Lower lobe of right lung (tissue), 2 donors: ENCODE data around the gene KIF26B. TPM values are rescaled to one million over a fixed set of nuclear protein-coding genes. Genes with fewer than 3 reads are reported as not detected.

Source experiments
- ATAC-seq, 2 donors: fragments of 200-7000 bp; cut with Tn5 transposase; one replicate each; pipeline ENCODE4 v1.9.1; 2020 to 2022; ENCODE audit warnings: mild to moderate bottlenecking in 2 of 2, moderate library complexity in 2 of 2
- DNase-seq: peaks from one replicate; pipeline ENCODE4 v3.0.0-alpha.2; 2020
- H3K27ac ChIP-seq: fragments of 200-600 bp; one replicate; pipeline ENCODE4 v1.8.0; 2022
- H3K27me3 ChIP-seq: fragments of 200-600 bp; one replicate; pipeline ENCODE4 v1.8.0; 2022; ENCODE audit warnings: low read depth
- H3K36me3 ChIP-seq: fragments of 200-600 bp; one replicate; pipeline ENCODE4 v1.8.0; 2022; ENCODE audit warnings: mild to moderate bottlenecking
- H3K4me1 ChIP-seq: fragments of 200-600 bp; one replicate; pipeline ENCODE4 v1.8.0; 2022
- H3K4me3 ChIP-seq: fragments of 200-600 bp; one replicate; pipeline ENCODE4 v1.8.0; 2022; ENCODE audit warnings: mild to moderate bottlenecking
- H3K9me3 ChIP-seq: fragments of 200-600 bp; one replicate; pipeline ENCODE4 v1.8.0; 2022
- CTCF ChIP-seq: fragments of 200-600 bp; IDR thresholded peaks from one replicate; pipeline ENCODE4 v1.8.0; 2022; ENCODE audit warnings: antibody characterized with exemption, mild to moderate bottlenecking
- intact Hi-C: fragments of 100-400 bp; cut with DNase I; formaldehyde crosslinking; loops from one replicate; pipeline ENCODE4 v1.11.0; 2022
- total RNA-seq: library from RNA; stranded (reverse); fragmentation: NEBNext Ultra II Directional; extraction: Animal tissue kit (Norgen Biotek cat#: 25700); gene quantifications from one replicate; pipeline ENCODE4 v1.2.1, GENCODE V29; 2021
- donor health status: DM: no; HTN: yes; CAD: no; lungs with severe emphysema.

Gene KIF26B
- total RNA-seq, 1 donor from 2014 or later: 1.2 TPM

GRCh38 chr1:245678860-245679411, 524.2 kb downstream of the KIF26B start:
- no peaks in the 10 kb centered on the region for H3K27me3 ChIP-seq
- no peak for ATAC-seq
- TF ChIP-seq CTCF: no peak
- no peak for DNase-seq
- H3K9me3 ChIP-seq: no peaks in the 10 kb centered on the region
- no peaks in the 10 kb centered on the region for H3K4me1 ChIP-seq
- H3K36me3 ChIP-seq: no peaks in the 10 kb centered on the region
- intact Hi-C loops: no loop called here
- no peak overlapping the region for H3K4me3 ChIP-seq
- no peak overlapping the region for H3K27ac ChIP-seq

- Histone ChIP-seq H3K27ac (no peak overlapping the region), H3K27me3 (no peaks in the 10 kb centered on the region), H3K9me3 (no peaks in the 10 kb centered on the region), H3K4me1 (no peaks in the 10 kb centered on the region), H3K36me3 (no peaks in the 10 kb centered on the region), H3K4me3 (no peak overlapping the region)
- DNase-seq (no peak), ATAC-seq (no peak)
- intact Hi-C loops: no loop called here
- no peak for TF ChIP-seq CTCF
Measured at GRCh38 chr1:245679821-245680780, 525.3 kb downstream of the KIF26B start.

GRCh38 chr1:245682638-245683628, 528.1 kb downstream of the KIF26B start:
- Histone ChIP-seq H3K4me1 (no peaks in the 10 kb centered on the region), H3K27ac (no peak overlapping the region), H3K9me3 (no peaks in the 10 kb centered on the region), H3K36me3 (no peaks in the 10 kb centered on the region), H3K27me3 (no peaks in the 10 kb centered on the region), H3K4me3 (no peak overlapping the region)
- intact Hi-C loops: no loop called here
- ATAC-seq: no peak
- no peak for TF ChIP-seq CTCF
- no peak for DNase-seq

GRCh38 chr1:245683676-245684075, 528.9 kb downstream of the KIF26B start:
- H3K27me3 ChIP-seq: no peaks in the 10 kb centered on the region
- no peak for ATAC-seq
- no peak for DNase-seq
- H3K36me3 ChIP-seq: no peaks in the 10 kb centered on the region
- intact Hi-C loops: no loop called here
- H3K9me3 ChIP-seq: no peaks in the 10 kb centered on the region
- no peak overlapping the region for H3K27ac ChIP-seq
- no peak for TF ChIP-seq CTCF
- H3K4me3 ChIP-seq: no peak overlapping the region
- H3K4me1 ChIP-seq: no peaks in the 10 kb centered on the region

- ATAC-seq (no peak), DNase-seq (no peak)
- no peaks in the 10 kb centered on the region for H3K36me3 ChIP-seq
- H3K4me3 ChIP-seq: no peak overlapping the region
- no peaks in the 10 kb centered on the region for H3K4me1 ChIP-seq
- intact Hi-C loops: no loop called here
- no peaks in the 10 kb centered on the region for H3K9me3 ChIP-seq
- no peak overlapping the region for H3K27ac ChIP-seq
- TF ChIP-seq CTCF: no peak
- no peaks in the 10 kb centered on the region for H3K27me3 ChIP-seq
Measured at GRCh38 chr1:245684166-245684565, 529.4 kb downstream of the KIF26B start.
